Activated CD4-positive, alpha-beta T cell treated with anti-CD3 and anti-CD28 coated beads for 4 hours (primary cell): ENCODE measurements around the gene DIPK1A.

Source experiments
- DNase-seq, 2 donors: peaks; one replicate each; pipeline ENCODE4 v3.0.0-alpha.2; 2020

DIPK1A gene

GRCh38 chr1:92870591-92870990 is 90.7 kb downstream of the DIPK1A start:
- DNase-seq = no peak

- no peak for DNase-seq
Measured at GRCh38 chr1:92864131-92864530, 97.1 kb downstream of the DIPK1A start.

- DNase-seq = no peak
Measured at GRCh38 chr1:92862605-92863004, 98.7 kb downstream of the DIPK1A start.

- DNase-seq = no peak
Measured at GRCh38 chr1:92859400-92860039, 101.7 kb downstream of the DIPK1A start.

DNA sequence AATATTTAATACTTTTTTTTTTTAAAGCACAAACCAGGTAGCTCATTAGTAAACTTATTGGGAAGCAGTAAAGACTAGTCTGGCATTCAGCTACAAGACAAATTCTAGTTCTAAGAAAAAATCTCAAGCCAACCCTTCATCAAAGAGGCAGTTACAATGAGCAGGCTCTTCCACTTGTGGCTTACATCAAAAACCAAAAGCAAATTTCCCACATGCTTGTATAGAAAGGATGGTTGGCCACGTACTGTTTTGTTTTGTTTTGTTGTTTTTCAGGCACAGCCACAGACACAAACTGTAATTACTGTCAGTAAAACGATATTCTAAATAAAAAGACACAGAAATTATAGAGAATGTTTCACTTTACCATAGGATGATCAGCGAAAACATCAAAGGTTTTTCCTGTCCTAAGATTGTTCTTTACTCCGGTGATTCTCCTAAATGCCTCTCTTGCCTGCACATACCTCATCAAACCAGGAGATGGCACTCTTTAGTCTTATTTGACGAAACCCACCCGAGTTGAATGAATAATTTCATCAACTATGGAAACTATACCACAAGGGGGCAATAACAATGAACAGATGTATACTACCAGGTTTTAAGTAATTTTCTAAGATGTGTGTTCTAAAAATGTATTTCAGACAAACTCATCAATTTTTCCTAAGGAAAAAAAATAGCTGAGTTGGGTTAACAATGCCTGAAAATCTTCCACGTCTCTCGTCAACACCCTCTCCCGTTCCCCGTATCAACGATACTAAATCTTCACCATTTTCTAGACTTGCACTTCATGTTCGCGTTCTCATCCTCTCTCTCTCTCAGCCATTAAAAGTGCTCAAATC is 102.5 kb downstream of the DIPK1A start:
- DNase-seq = peak; percentile 34 to 63

- no peak for DNase-seq
Measured at GRCh38 chr1:92857817-92858216, 103.4 kb downstream of the DIPK1A start.

DNA sequence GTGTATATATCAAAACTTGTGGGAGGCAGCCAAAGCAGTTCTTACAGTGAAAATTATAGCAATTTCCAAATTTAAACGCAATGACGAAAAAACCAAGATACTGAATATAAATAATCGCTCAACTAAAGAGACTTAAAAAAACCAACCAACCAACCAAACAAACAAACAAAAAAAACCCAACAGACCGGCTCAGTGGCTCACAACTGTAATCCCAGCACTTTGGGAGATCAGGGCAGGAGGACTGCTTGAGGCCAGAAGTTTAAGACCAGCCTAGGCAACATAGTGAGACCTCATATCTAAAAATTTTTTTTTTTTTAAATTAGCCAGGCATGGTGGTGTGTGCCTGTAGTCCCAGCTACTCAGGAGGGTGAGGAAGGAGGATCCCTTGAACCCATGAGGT is 106.0 kb downstream of the DIPK1A start:
- no peak for DNase-seq

GRCh38 chr1:92854101-92854785 is 107.0 kb downstream of the DIPK1A start:
- no peak for DNase-seq

DNA sequence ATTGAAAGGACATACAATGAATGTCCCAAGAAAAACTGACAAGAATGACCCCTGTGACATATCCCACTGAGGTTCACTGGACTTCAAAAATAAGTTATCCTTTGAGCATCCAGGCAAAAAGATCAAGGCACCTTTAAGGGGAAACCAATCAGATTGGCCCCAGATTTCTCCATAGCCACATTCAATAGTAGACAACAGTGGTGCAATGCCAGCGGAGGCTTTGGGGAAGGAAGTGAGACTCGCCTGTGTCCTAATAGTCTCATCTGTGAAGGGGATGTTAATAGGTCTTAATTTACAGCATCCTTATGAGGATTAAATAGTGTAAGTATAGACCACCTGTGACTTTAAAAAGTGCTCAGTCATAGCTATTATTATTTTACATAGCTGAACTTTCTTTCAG is 108.0 kb downstream of the DIPK1A start:
- DNase-seq = no peak

- no peak for DNase-seq
Measured at GRCh38 chr1:92851729-92852128, 109.5 kb downstream of the DIPK1A start.

GRCh38 chr1:92850019-92850418 is 111.2 kb downstream of the DIPK1A start:
- no peak for DNase-seq

DNA sequence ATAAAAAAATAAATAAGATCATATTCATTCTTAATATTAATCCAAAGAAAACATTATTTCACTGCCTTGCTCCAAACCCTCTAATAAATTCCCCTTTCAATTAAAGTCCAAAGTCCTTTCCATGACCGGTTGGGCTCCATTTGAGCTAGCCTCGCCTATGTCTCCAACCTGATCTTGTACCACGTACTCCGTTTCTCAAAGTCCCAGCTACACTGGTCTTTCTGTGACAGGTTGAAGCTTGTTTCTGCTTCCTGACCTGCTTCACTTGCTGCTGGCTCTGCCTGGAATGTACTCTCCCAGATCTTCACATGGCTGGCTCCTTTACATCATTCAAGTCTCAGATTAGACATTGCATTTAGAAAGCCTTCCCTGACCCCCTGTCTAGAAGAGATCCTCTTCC is 113.1 kb downstream of the DIPK1A start:
- no peak for DNase-seq

DNA sequence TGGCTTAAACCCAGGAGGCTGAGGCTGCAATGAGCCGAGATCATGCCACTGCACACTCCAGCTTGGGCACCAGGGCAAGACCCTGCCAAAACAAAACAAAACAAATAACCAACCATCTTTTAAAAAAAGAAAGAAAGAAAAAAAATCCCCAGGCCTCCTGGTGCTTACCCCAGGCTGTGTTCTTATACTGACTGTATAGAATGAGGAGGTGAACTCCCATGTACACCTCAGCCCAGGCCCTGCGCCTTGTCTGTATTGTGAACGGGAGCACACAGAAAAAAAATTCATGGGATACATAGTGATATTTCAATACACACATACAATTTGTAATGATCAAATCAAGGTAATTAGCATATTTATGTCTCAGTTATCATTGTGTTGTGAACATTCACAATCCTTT is 115.4 kb downstream of the DIPK1A start:
- no peak for DNase-seq

GRCh38 chr1:92844439-92844838 is 116.8 kb downstream of the DIPK1A start:
- no peak for DNase-seq

- no peak for DNase-seq
Measured at GRCh38 chr1:92843429-92844352, 117.6 kb downstream of the DIPK1A start.

DNA sequence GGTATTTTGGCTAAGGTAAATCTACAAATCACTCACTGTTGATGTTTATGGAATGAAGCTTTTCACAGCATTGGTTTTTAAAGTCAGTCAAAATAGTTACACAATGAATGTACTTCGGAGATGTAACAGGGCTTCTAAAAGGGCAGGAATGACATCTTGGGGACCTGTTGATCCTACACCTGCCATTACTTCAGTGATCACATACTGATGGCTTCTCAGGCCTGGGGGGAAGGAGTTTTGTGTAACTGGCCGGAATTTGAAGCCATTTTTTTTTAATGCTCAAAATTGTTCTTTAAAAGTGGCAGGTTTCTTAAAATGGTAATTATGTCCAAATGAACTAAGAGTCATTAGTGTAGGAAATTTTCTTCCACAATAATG is 118.2 kb downstream of the DIPK1A start:
- DNase-seq = no peak

DNA sequence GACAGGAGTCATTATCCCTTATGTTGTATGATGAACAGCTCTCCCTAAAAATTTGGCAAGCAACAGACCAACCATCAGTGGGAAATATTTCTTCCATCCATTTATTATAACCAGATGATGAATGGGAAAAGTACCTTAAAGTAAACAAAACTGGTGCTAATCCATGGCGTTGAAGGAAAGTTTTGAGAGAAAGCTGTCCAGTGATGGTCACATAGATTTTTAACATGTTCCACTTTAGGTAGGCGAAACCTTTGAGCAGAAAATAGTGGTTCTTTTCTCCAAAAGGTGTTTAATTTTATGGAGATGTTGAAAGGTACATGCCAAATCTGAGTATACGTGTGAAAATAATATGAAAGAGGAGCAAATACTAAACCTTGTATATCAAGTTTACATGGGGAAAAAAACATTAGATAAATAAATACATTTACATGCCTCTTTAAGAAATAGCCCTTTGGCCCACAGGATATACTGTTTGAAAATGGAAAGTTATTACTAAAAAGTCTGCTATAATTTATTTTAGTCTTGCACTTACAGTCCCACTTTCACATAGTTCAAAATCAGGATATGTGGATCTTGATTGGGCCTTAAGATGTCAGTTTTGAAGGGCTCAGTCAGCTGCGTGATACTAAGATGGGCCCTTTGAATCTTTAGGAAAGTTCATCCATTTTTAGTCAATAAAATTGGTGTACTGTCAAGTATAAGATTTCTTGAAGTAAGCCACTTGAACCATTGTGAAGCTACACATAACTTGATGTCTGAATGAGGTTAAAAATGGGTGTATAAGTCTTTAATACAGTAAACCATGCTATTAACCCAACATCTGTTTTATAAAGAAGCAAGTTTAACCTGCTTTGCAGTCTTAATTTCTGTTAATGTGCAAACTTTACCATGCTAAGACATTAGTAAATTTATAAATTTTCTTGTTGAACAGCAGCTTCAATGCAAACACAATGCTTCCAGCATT is 118.9 kb downstream of the DIPK1A start:
- DNase-seq = no peak

- no peak for DNase-seq
Measured at GRCh38 chr1:92840600-92840999, 120.7 kb downstream of the DIPK1A start.

- DNase-seq = no peak
Measured at GRCh38 chr1:92839442-92839841, 121.8 kb downstream of the DIPK1A start.

DNA sequence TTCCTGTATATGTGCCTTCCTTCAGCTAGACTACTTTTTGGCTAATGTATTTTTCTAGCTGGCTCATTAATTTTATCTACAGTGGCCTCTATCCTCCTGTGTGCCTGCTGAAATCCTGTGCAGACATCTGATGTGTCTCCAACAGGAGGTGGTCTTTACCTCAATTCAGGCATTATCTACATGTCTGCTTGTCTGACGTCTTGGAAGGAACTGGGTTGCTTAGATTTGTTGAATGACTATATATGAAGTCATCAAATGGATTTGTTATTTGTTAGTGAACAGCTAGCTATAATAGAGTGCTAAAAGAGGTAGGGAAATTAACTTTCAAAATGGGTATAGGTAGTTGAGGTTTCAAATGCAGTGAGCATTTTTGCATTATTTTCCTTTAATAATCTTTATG is 122.7 kb downstream of the DIPK1A start:
- no peak for DNase-seq

DNA sequence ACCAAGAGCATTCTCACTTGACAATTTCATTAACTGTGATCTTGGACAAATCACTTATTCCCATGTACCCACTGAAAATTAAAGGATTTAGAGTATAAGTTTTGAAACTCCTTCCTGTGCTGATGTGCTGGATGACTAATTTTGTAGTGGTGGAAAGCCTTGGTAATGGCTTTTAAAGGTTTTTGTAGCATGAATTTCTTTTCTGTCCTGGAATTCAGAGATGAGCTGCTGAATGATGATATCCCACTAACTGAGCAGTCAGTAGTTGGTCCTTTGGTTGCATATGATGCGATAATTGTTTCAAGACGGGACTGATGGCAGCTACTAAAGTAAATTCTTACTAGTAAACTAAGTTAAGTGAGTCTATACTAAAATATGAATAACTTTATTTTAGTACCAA is 124.2 kb downstream of the DIPK1A start:
- DNase-seq = no peak

- DNase-seq = no peak
Measured at GRCh38 chr1:92834617-92835016, 126.6 kb downstream of the DIPK1A start.
